HG02870 (cell line): Measurements from ENCODE around the gene COA4.
A peak's percentile ranks its signal among the peaks of the same experiment; 100 is the strongest.
"Not testable (repeated sequence)": the region's sequence is repeated elsewhere in the genome, so short reads cannot be mapped to it uniquely, and the experiment has no call there.

Experiments
- ATAC-seq: cut with Tn5 transposase; IDR thresholded peaks from one replicate; pipeline ENCODE4 v1.9.1; 2021; ENCODE audit warnings: mild to moderate bottlenecking, moderate library complexity; ENCODE audit not compliant: unreplicated experiment

Gene COA4

GRCh38 chr11:73876424-73877310, at the start of gene COA4, which contains the start of gene PAAF1:
Gene COA4 (minus strand): TSS chr11:73876846. CDS start chr11:73873378, 3,468 bp downstream.
Gene PAAF1 (plus strand): TSS chr11:73876999. CDS start chr11:73877022, 23 bp downstream.
- peak; percentile 96 for ATAC-seq

GRCh38 chr11:73921180-73921579, 44.5 kb upstream of the COA4 start:
- ATAC-seq: no peak

- no peak for ATAC-seq
Observed at GRCh38 chr11:73916435-73916834, 39.8 kb upstream of the COA4 start.

- no peak for ATAC-seq
Observed at GRCh38 chr11:73914284-73914683, 37.6 kb upstream of the COA4 start.

GRCh38 chr11:73913472-73913871, 36.8 kb upstream of the COA4 start:
- ATAC-seq: no peak

- no peak for ATAC-seq
Observed at GRCh38 chr11:73912026-73912425, 35.4 kb upstream of the COA4 start.

GRCh38 chr11:73907191-73907590, 30.5 kb upstream of the COA4 start:
- ATAC-seq: no peak

GRCh38 chr11:73902303-73902702, 25.7 kb upstream of the COA4 start:
- ATAC-seq: no peak

- no peak for ATAC-seq
Observed at GRCh38 chr11:73894725-73895335, 18.2 kb upstream of the COA4 start.

- ATAC-seq: no peak
Observed at GRCh38 chr11:73893041-73893440, 16.4 kb upstream of the COA4 start.

- no peak for ATAC-seq
Observed at GRCh38 chr11:73889536-73889935, 12.9 kb upstream of the COA4 start.

- no peak for ATAC-seq
Observed at GRCh38 chr11:73889019-73889418, 12.4 kb upstream of the COA4 start.

- no peak for ATAC-seq
Observed at GRCh38 chr11:73888244-73888643, 11.6 kb upstream of the COA4 start.

- no peak for ATAC-seq
Observed at GRCh38 chr11:73883856-73884255, 7.2 kb upstream of the COA4 start.

- not testable (repeated sequence) for ATAC-seq
Observed at GRCh38 chr11:73880449-73880848, 3.8 kb upstream of the COA4 start.

GRCh38 chr11:73878771-73879170, 2.1 kb upstream of the COA4 start:
- ATAC-seq: no peak

GRCh38 chr11:73875840-73876239, 806 bp downstream of the COA4 start:
- ATAC-seq: no peak

- ATAC-seq: no peak
Observed at GRCh38 chr11:73875380-73875779, 1.3 kb downstream of the COA4 start.

GRCh38 chr11:73872749-73873357, 3.8 kb downstream of the COA4 start:
- ATAC-seq: no peak

GRCh38 chr11:73870261-73870660, 6.4 kb downstream of the COA4 start:
- ATAC-seq: no peak

GRCh38 chr11:73869332-73869949, 7.2 kb downstream of the COA4 start:
- no peak for ATAC-seq
